Testis (tissue), 3 donors: ENCODE data around the gene ATG5. TPM values are rescaled to one million over a fixed set of nuclear protein-coding genes. Genes with fewer than 3 reads are reported as not detected.
"Not testable (repeated sequence)": the region's sequence is repeated elsewhere in the genome, so short reads cannot be mapped to it uniquely, and the experiment has no call there.

Experiments
- DNase-seq: peaks from one replicate; pipeline ENCODE4 v3.0.0-alpha.2; 2019
- H3K27ac ChIP-seq, 2 donors: fragments of 200-600 bp; sonication (generic); one replicate each; pipeline ENCODE4 v1.5.1; 2019
- H3K27me3 ChIP-seq: fragments of 200-600 bp; sonication (generic); one replicate; pipeline ENCODE4 v1.5.1; 2019
- H3K36me3 ChIP-seq: fragments of 200-600 bp; sonication (generic); one replicate; pipeline ENCODE4 v1.5.1; 2017; ENCODE audit warnings: low read depth; ENCODE audit errors: missing control alignments
- H3K4me1 ChIP-seq: fragments of 200-600 bp; sonication (generic); one replicate; pipeline ENCODE4 v1.5.1; 2019
- H3K4me3 ChIP-seq, 2 donors: fragments of 200-600 bp; sonication (generic); one replicate each; pipeline ENCODE4 v1.5.1; 2017 to 2019
- H3K9me3 ChIP-seq: fragments of 200-600 bp; sonication (generic); one replicate; pipeline ENCODE4 v1.5.1; 2017
- CTCF ChIP-seq, 3 experiments: fragments of 450-650 bp in 2 of 3; fragments of 200-600 bp in 1 of 3; sonication (generic) in 1 of 3; IDR thresholded peaks; one replicate each; pipeline ENCODE4 v1.5.1; 2016 to 2019; ENCODE audit warnings: antibody characterized with exemption in 3 of 3, mild to moderate bottlenecking in 2 of 3, moderate library complexity in 1 of 3
- POLR2A ChIP-seq: fragments of 450-650 bp; IDR thresholded peaks from one replicate; pipeline ENCODE4 v1.6.1; 2017; ENCODE audit warnings: antibody characterized with exemption, mild to moderate bottlenecking, moderate library complexity
- WGBS, 2 donors: methylation state at CpG; one replicate each; pipeline ENCODE4 v1.1.5; 2018; 5-methylcytosine and 5-hydroxymethylcytosine counted together
- intact Hi-C: fragments of 100-400 bp; cut with DNase I; formaldehyde crosslinking; loops from one replicate; pipeline ENCODE4 v1.15.1; 2023; ENCODE audit warnings: low total_unique reads
- polyA plus RNA-seq: library from polyadenylated mRNA; stranded (reverse); fragments of 350-450 nt; fragmentation: Illumina TruSeq; extraction: RNeasy Lipid Tissue Mini Kit (QIAGEN cat#74804); gene quantifications from one replicate; pipeline ENCODE4 v1.2.3, GENCODE V29; 2014; ENCODE audit warnings: low read depth, low replicate concordance; ENCODE audit not compliant: insufficient read depth
- total RNA-seq, 2 donors: library from RNA; depleted of rRNA; stranded (reverse); fragments of >200 nt; gene quantifications; one replicate each; pipeline ENCODE4 v1.2.3, GENCODE V29; 2016

ATG5 gene
- total and polyA plus RNA-seq, 3 donors from 2014 or later: 21.5 to 34.9 (median 27.6) TPM

GRCh38 chr6:106275692-106276091 lies 49.9 kb downstream of the ATG5 start:
- Histone ChIP-seq H3K27ac (no peak overlapping the region), H3K4me1 (no peaks in the 10 kb centered on the region), H3K36me3 (no peaks in the 10 kb centered on the region), H3K27me3 (no peaks in the 10 kb centered on the region), H3K9me3 (no peaks in the 10 kb centered on the region), H3K4me3 (no peak overlapping the region)
- 92 to 94% methylated on average over 5 of the region's 5 CpGs for WGBS, 2 donors
- no peak for DNase-seq
- TF ChIP-seq POLR2A: no peak
- TF ChIP-seq CTCF (IDR thresholded peaks at IDR 0.05): no peak
- intact Hi-C loops: no loop called here

GRCh38 chr6:106273087-106273486 lies 52.5 kb downstream of the ATG5 start:
- H3K4me1 ChIP-seq: no peaks in the 10 kb centered on the region
- WGBS, 2 donors: 86 to 87% methylated on average over 1 of the region's 1 CpG
- no peak for DNase-seq
- no peaks in the 10 kb centered on the region for H3K9me3 ChIP-seq
- intact Hi-C loops: no loop called here
- no peak for TF ChIP-seq CTCF (IDR thresholded peaks at IDR 0.05)
- TF ChIP-seq POLR2A: no peak
- H3K27me3 ChIP-seq: no peaks in the 10 kb centered on the region
- no peak overlapping the region for H3K27ac ChIP-seq
- no peaks in the 10 kb centered on the region for H3K36me3 ChIP-seq
- H3K4me3 ChIP-seq: no peak overlapping the region

- TF ChIP-seq CTCF (IDR thresholded peaks at IDR 0.05): no peak
- TF ChIP-seq POLR2A: no peak
- WGBS, 2 donors: 89 to 97% methylated on average over 4 of the region's 4 CpGs
- Histone ChIP-seq H3K27me3 (no peaks in the 10 kb centered on the region), H3K4me1 (no peaks in the 10 kb centered on the region), H3K4me3 (no peak overlapping the region), H3K36me3 (no peaks in the 10 kb centered on the region), H3K9me3 (no peaks in the 10 kb centered on the region), H3K27ac (no peak overlapping the region)
- intact Hi-C loops: no loop called here
- no peak for DNase-seq
Measured at GRCh38 chr6:106272287-106272686, 53.3 kb downstream of the ATG5 start.

- H3K9me3 ChIP-seq: no peaks in the 10 kb centered on the region
- intact Hi-C loops: no loop called here
- H3K4me3 ChIP-seq: no peak overlapping the region
- 85 to 88% methylated on average over 2 of the region's 2 CpGs for WGBS, 2 donors
- TF ChIP-seq CTCF (IDR thresholded peaks at IDR 0.05): no peak
- no peak for TF ChIP-seq POLR2A
- no peaks in the 10 kb centered on the region for H3K36me3 ChIP-seq
- H3K27me3 ChIP-seq: no peaks in the 10 kb centered on the region
- no peak overlapping the region for H3K27ac ChIP-seq
- no peaks in the 10 kb centered on the region for H3K4me1 ChIP-seq
- DNase-seq: no peak
Measured at GRCh38 chr6:106270414-106270813, 55.1 kb downstream of the ATG5 start.

- H3K4me1 ChIP-seq, DNase-seq, H3K27ac ChIP-seq, intact Hi-C loops, H3K36me3 ChIP-seq, H3K27me3 ChIP-seq, H3K9me3 ChIP-seq: not testable (repeated sequence)
- WGBS, 2 donors: 80 to 100% methylated on average over 3 to 43 of the region's 43 CpGs
- peak overlapping the region in 1 of 2 donors; percentile 27 for H3K4me3 ChIP-seq
Measured at GRCh38 chr6:106269268-106269919, 56.2 kb downstream of the ATG5 start.

GRCh38 chr6:106268500-106268899 lies 57.1 kb downstream of the ATG5 start:
- intact Hi-C loops, H3K36me3 ChIP-seq, H3K4me3 ChIP-seq, H3K27me3 ChIP-seq, H3K4me1 ChIP-seq, DNase-seq, H3K9me3 ChIP-seq, H3K27ac ChIP-seq: not testable (repeated sequence)
- 75 to 82% methylated on average over 4 of the region's 4 CpGs for WGBS, 2 donors

- DNase-seq, intact Hi-C loops, H3K4me3 ChIP-seq, H3K27me3 ChIP-seq, H3K27ac ChIP-seq, H3K4me1 ChIP-seq, H3K36me3 ChIP-seq, H3K9me3 ChIP-seq: not testable (repeated sequence)
- 77 to 96% methylated on average over 2 of the region's 2 CpGs for WGBS, 2 donors
Measured at GRCh38 chr6:106264433-106264832, 61.1 kb downstream of the ATG5 start.

- H3K4me1 ChIP-seq, DNase-seq, H3K27me3 ChIP-seq, intact Hi-C loops, H3K9me3 ChIP-seq, H3K36me3 ChIP-seq, H3K4me3 ChIP-seq, H3K27ac ChIP-seq: not testable (repeated sequence)
- WGBS, 2 donors: 97 to 98% methylated on average over 2 of the region's 2 CpGs
Measured at GRCh38 chr6:106259748-106260147, 65.8 kb downstream of the ATG5 start.
